GM19193 (cell line): ENCODE measurements around the gene HELZ.

Source experiments
- POLR2A ChIP-seq: IDR thresholded peaks from 4 replicates; pipeline ENCODE4 v1.6.1; 2011; ENCODE audit not compliant: insufficient read depth, insufficient read length; ENCODE audit errors: extremely low read depth

Gene HELZ

DNA sequence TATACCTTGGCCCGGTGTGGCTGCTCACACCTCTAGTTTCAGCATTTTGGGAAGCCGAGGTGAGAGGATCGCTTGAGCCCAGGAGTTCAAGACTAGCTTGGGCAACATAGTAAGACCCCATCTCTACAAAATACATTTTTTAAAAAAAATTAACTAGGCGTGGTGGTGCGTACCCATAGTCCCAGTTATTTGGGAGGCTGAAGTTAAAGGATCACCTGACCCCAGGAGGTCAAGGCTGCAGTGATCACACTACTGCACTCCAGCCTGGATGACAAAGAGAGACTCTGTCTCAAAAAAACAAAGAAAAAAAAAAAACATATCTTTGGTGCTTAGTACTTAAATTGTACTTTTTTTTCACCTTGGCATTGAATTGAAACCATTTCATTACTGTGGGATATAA, 101.7 kb downstream of the HELZ start:
- TF ChIP-seq POLR2A, result no peak

DNA sequence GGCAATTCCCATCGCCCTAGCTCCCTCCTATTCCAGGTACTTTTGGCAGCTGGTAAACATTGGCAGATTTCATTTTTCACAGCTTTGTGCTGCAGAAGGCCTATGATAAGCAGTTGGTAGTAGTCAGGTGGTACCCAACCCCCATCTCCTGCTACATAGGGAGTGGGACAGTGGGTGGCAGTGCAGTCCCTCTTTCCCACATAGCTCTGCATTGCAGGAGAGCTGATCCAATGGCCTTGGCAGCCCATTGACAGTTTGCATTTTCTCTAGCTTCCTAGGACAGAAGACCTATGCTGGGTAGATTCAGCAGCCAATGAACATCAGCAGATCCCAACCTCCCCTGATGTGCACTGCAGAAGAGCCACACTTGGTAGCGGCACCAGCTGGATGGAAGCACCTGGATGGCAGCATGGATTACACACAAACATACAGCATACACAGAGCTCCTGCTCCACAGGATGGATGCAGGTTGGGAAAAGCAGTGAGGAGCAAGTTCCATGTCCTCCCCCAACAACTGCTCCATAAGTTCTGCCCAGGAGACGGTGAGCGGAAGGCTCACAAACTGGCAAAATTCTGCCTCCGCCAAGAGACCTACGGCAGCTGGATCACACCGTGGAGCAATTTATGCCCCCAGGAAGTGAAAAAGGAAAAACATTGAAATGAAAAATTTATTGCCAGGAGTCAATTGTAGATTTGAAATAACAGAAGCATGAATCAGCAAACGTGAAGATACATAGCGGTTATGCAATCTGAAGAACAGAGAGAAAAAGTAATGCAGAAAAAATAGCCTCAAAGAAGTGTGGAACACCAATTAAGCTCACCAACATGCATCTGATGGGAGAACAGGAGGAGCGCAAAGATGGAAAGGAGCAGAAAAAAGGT, 105.0 kb downstream of the HELZ start:
- no peak for TF ChIP-seq POLR2A

DNA sequence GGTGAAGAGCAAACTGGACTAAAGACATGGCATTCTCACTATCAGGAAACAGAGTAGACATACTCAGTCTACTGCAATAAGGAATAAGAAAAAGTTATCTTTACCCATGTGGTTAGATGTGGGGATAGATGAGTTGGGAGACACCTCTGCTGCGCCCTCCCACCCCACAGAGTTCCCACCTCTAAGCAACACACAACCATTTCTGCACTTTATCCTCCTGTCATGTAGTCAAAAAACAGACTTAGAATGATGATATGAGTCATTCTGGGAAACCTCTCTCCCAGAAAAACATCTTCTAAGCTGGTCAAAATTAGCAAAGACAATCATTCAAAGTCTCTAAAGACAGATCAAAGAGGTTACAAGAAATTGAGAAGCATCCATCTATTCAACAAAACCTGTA, 105.7 kb downstream of the HELZ start:
- no peak for TF ChIP-seq POLR2A

DNA sequence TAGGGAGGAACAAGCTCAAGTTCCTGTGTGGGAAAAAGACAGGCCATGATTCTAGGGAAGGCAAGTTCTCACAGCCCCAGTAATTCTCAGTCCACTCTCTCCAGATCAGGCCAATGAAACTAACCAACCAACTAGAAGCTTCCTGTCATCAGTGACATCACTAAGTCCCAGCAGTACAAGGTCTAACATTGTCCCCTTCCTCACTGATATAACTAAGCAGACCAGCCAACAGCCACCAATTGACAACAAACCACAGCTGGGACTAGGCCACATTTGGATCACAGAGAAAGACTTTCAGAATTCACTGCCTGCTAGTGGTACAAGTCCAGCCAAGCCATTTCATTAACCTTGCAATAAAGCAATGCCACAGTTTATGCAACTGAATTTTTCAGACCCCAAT, 106.6 kb downstream of the HELZ start:
- TF ChIP-seq POLR2A, result no peak

DNA sequence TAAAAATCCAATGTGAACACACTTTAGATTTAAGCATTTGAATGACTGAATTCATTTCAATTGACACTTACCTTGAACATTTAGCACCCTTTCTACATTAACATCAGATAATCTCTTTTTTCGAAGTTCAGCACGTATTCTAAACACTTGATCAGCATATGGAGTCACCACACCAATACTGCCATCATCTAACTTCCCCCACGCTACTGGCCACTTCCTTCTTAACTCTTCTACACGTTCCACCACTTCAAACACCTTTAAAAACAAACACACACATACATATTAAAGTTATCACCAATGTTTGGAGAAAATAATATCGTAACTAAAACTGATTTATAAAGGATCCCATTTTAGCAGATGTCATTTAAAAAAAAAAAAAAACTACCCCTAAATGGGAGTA, 107.1 kb downstream of the HELZ start:
- no peak for TF ChIP-seq POLR2A

DNA sequence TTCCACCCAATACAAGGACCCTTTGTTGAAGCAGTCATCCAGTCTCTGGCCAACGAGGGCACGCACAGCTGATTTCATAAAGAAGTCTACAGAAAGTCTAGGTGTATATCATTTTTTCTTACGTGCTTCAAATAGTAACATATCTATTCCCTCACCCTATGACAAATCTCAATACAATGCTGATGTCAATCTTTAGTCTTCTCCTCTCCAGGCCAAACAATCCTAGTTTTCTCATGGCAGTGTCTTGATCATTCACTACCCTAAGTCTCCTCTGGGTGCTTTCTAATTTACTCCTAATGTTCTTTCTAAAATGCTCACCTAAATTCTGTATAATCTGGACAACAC, 108.0 kb downstream of the HELZ start:
- no peak for TF ChIP-seq POLR2A

DNA sequence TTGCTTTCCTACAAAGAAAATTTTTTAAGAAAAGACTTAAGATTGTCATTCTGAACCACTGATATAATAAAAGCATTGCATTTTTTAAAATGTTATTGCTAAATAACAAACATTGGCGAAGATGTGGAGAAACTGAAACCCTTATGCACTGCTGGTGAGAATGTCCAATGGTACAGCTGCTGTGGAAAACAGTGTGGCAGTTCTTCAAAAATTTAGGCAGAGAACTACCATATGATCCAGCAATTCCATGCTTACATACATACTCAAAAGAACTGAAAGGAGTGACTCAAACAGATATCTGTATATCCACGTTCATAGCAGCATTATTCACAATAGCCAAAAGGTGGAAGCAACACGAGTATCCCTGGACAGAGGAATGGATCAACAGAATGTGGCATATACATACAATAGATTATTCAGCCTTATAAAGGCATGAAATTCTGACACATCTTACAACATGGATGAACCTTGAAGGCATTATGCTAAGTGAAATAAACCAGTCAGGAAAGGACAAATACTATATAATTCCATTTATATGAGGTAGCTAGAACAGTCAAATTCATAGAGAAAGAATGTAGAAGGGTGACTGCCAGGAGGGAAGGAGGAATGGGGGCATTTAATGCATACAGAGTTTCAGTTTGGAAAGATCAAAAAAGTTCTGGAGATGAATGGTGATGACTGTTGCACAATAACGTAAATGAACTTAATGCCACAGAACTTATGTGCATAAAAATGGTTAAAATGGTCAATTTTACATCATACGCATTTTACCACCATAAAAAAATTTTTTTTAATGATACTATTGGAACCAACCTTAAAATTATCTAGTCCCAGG, 108.6 kb downstream of the HELZ start:
- TF ChIP-seq POLR2A, result no peak

DNA sequence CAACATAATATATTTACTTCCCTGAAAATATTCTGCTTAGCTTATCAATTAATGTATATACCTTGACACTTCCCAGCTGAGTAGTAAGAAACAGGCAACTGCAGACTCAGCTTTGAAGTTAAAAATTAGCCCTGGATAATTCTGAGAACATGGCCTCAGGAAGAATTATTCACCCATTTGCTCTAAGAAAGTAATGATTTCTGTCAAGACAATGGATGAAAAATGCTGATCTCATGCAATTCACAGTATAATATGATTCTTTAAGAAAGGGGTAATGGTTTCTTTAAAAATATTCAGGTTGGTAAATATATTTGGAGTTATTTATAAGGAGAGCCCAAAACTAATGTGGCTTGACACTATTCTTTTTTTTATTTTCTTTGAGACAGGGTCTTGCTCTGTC, 111.8 kb downstream of the HELZ start:
- no peak for TF ChIP-seq POLR2A

DNA sequence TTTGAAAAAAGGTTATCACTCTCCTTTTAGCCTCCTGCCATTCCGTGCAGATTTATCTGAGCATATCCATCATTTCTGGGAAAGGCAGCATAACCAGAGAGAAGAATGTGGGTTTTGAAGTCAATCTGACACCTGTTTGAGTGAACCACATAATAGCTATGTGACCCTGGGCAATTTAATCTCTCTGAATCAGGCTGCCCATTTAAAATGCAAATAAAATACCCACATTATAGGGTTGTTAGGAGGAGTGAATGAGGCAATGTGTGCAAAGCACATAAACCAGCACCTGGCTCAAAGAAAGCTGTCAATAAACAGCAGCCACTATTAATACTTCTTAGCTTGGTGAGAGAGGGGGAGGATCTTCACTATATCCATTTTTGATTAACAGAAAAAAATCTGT, 112.6 kb downstream of the HELZ start:
- no peak for TF ChIP-seq POLR2A

DNA sequence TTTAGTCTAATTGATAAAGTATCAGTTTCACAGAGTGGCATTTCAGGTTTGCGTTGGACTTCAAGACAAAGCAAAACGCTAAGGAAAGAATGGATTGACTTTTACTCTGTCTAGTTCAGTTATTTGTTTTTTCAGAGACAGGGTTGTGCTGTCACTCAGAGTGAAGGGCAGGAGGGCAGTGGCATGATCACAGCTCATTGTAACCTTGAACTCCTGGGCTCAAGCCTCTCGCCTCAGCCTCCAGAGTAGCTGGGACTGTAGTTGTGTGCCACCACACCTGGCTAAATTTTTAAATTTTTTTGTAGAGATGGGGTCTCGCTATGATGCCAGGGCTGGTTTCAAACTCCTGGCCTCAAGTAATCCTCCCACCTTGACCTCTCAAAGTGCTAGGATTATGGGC, 114.2 kb downstream of the HELZ start:
- no peak for TF ChIP-seq POLR2A

DNA sequence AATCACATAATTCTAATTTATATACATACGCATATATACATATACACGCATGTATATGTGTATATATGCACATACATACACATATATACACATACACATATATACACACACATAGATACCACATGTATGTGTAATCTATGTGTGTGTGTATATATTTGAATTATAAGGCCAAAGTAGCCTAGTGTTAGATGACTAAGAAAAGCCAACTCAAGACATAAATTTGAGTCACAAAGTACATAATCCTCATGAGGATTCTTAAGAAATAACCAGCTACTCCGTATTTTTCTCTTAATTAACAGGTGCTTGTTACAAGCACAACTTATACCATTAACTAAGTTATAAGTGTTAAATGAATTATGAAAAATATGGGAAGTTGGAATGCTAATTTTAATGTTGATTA, 115.7 kb downstream of the HELZ start:
- no peak for TF ChIP-seq POLR2A

DNA sequence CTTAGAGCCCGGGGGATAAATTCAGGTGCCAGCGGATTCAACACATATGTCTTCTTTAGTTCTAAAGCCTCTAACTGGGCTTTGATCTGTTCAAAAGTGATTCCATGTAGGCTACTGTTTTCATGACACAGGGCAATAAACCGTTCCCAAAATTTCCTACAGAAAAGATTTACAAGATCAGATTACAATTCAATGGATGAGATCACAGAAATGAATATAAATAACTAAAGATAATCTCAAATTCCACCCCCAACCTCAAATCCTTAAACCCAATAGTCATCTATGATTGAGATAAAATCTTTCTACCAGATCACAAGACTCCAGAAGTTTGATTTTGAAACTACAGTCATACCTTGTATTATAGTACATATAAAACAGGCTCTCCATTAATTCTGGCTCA, 116.3 kb downstream of the HELZ start:
- TF ChIP-seq POLR2A, result no peak

DNA sequence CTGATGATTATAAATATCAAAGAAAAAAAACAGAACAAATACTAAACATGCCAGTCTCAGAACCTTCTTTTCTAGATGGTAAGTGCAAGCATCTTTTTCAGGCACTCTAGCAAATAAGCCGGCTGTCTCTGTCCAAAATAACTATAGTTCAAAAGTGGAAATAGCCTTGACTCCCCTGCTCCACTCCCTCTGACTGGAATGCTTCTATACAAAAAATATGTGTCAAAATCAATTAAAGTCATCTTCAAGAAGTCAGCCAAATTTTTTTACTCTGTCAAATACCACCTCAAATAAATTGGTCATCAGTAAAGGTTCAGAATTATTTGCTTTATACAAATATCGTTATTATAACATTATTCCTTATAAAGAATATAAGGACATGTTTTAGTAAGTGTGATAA, 117.1 kb downstream of the HELZ start:
- no peak for TF ChIP-seq POLR2A

DNA sequence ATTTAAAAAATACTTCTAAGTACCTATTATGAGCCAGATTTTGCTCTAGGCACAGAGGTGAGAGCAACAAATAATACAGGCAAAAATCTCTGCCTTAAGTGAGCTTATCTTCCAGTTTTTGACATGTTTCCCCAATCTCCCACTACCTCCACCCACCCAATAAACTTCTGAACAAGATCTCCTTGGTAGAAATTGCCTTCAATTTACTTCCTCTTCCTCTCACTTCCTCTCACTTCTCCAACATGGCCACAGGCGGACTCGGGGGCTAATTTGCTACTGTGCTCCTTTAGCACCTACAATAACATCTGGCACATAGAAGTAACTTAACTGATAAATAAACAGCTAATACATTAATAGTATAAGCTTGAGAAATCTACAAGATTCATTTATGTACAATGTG, 118.0 kb downstream of the HELZ start:
- no peak for TF ChIP-seq POLR2A

DNA sequence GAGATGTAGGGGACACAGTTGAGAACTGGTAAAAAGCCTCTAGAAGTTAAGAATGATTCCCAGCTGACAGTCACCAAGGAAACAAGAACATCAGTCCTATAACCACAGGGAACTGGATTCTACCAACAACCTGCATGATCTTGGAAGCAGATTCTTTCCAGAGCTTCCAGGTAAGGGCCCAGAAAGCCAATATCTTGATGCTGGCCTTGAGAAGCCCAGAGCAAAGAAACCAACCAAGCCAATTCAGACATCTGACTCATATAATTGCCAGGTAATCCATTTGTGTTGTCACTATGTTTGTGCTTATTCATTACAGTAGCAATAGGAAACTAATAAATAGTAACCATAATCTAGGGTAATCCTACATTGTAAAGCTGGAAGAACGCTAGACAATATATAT, 119.1 kb downstream of the HELZ start:
- TF ChIP-seq POLR2A, result no peak

DNA sequence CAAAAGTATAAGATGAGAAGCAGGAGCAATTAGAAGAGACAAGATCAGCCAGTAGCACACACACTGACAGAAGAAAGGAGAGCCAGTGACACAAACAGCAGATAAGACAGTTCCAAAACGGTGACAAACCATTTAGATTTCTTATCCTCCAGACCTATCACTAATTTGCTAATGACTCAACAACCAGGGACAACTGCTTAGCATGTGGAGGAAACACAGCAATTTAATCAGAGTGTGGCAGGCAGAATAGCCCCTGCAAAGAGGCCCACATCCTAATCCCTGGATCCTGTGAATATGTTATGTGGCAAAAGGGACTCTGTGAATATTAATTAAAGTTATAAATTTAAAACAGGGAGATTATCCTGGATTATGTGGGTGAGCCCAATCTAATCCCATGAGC, 119.6 kb downstream of the HELZ start:
- no peak for TF ChIP-seq POLR2A
